Esophagus squamous epithelium (tissue), 5 donors: Measurements from ENCODE around the gene SEMA4D. TPM values are rescaled to one million over a fixed set of nuclear protein-coding genes. Genes with fewer than 3 reads are reported as not detected.

Source experiments
- DNase-seq: peaks from one replicate; lab custom pipeline; 2025; lab: John Stamatoyannopoulos, UW
- H3K27ac ChIP-seq, 4 donors: fragments of 200-600 bp; sonication (generic); one replicate each; pipeline ENCODE4 v1.5.1; 2016 to 2019; ENCODE audit warnings: mild to moderate bottlenecking in 1 of 4
- H3K27me3 ChIP-seq, 4 donors: fragments of 200-600 bp; sonication (generic); 1 replicate in 3 of 4; 2 replicates in 1 of 4; pipeline versions ENCODE4 v1.5.1 to v1.6.0; 2017 to 2021; ENCODE audit warnings: antibody characterized with exemption in 1 of 4
- H3K36me3 ChIP-seq, 3 donors: fragments of 200-600 bp; sonication (generic); one replicate each; pipeline ENCODE4 v1.5.1; 2016 to 2019
- H3K4me1 ChIP-seq, 3 donors: fragments of 200-600 bp; sonication (generic); one replicate each; pipeline ENCODE4 v1.5.1; 2017 to 2019
- H3K4me3 ChIP-seq, 4 donors: fragments of 200-600 bp; sonication (generic); 1 replicate in 3 of 4; 2 replicates in 1 of 4; pipeline ENCODE4 v1.5.1; 2016 to 2019; ENCODE audit warnings: mild to moderate bottlenecking in 2 of 4, moderate library complexity in 1 of 4
- H3K9me3 ChIP-seq, 3 donors: fragments of 200-600 bp; sonication (generic); one replicate each; pipeline ENCODE4 v1.5.1; 2016 to 2019
- POLR2A ChIP-seq, 4 donors: fragments of 450-650 bp; IDR thresholded peaks; one replicate each; pipeline ENCODE4 v1.6.1; 2017; ENCODE audit warnings: antibody characterized with exemption in 4 of 4, mild to moderate bottlenecking in 4 of 4, moderate library complexity in 3 of 4
- WGBS, 2 donors: methylation state at CpG; one replicate each; pipeline ENCODE4 v1.1.5; 2018; 5-methylcytosine and 5-hydroxymethylcytosine counted together
- intact Hi-C: fragments of 100-400 bp; cut with DNase I; formaldehyde crosslinking; loops from one replicate; pipeline ENCODE4 v1.15.0; 2022
- total RNA-seq, 4 donors: library from RNA; depleted of rRNA; stranded (reverse); fragments of >200 nt; gene quantifications; one replicate each; pipeline ENCODE4 v1.1.0, GENCODE V29; 2016
- TF ChIP-seq, protein P1 (sequence below), 6 experiments: fragments of 450-650 bp in 4 of 6; fragments of 200-600 bp in 2 of 6; sonication (generic) in 2 of 6; IDR thresholded peaks; one replicate each; pipeline ENCODE4 v1.5.1; 2016 to 2019; ENCODE audit warnings: antibody characterized with exemption in 6 of 6, mild to moderate bottlenecking in 4 of 6, moderate library complexity in 4 of 6
- donor health status: DM: yes; HTN: yes; CAD: no.

The SEMA4D gene
- total RNA-seq, 4 donors from 2014 or later = 12.8 to 52.0 (median 20.5) TPM

GRCh38 chr9:89441986-89442385 lies 55.9 kb downstream of the SEMA4D start:
- Histone ChIP-seq H3K36me3 (no peaks in the 10 kb centered on the region), H3K9me3 (no peaks in the 10 kb centered on the region), H3K4me3 (peak overlapping the region in 3 of 4 donors; percentile 8 to 39 (median 38)), H3K27ac (peak overlapping the region; percentile 86 to 92 (median 86)), H3K4me1 (peaks cover 39 to 84% (median 43%) of the 10 kb centered on the region in 3 donors), H3K27me3 (no peaks in the 10 kb centered on the region)
- DNase-seq = no peak
- intact Hi-C loops = no loop called here
- 67 to 83% methylated on average over 1 of the region's 8 CpGs for WGBS, 2 donors
- TF ChIP-seq, protein P1, sequence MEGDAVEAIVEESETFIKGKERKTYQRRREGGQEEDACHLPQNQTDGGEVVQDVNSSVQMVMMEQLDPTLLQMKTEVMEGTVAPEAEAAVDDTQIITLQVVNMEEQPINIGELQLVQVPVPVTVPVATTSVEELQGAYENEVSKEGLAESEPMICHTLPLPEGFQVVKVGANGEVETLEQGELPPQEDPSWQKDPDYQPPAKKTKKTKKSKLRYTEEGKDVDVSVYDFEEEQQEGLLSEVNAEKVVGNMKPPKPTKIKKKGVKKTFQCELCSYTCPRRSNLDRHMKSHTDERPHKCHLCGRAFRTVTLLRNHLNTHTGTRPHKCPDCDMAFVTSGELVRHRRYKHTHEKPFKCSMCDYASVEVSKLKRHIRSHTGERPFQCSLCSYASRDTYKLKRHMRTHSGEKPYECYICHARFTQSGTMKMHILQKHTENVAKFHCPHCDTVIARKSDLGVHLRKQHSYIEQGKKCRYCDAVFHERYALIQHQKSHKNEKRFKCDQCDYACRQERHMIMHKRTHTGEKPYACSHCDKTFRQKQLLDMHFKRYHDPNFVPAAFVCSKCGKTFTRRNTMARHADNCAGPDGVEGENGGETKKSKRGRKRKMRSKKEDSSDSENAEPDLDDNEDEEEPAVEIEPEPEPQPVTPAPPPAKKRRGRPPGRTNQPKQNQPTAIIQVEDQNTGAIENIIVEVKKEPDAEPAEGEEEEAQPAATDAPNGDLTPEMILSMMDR (IDR thresholded peaks at IDR 0.05) = no peak
- no peak for TF ChIP-seq POLR2A (IDR thresholded peaks at IDR 0.05)

DNA sequence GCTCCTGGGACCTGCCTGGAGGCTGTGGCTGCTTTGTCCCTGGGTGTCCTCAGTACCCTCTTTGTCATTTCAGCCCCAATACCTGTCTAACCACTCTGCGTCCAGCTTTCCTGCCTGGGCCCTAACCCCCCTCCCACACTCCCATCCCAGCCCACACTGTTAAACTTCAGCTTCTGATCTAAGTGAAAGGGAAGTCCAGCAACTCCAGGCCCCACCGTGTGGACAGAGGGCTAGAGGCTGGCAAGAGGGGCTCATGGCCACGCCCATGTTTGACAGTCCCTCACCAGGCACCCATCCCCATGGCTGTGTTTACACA lies 56.3 kb downstream of the SEMA4D start:
- Histone ChIP-seq H3K9me3 (no peaks in the 10 kb centered on the region), H3K27ac (peak overlapping the region; percentile 86 to 92 (median 86)), H3K4me3 (peak overlapping the region in 2 of 4 donors; percentile 38 to 39), H3K36me3 (no peaks in the 10 kb centered on the region), H3K27me3 (no peaks in the 10 kb centered on the region), H3K4me1 (peaks cover 43 to 87% (median 47%) of the 10 kb centered on the region in 3 donors)
- no peak for DNase-seq
- 57 to 76% methylated on average over 3 of the region's 3 CpGs for WGBS, 2 donors
- no peak for TF ChIP-seq POLR2A (IDR thresholded peaks at IDR 0.05)
- TF ChIP-seq, protein P1 (IDR thresholded peaks at IDR 0.05) = no peak
- intact Hi-C loops = no loop called here

- WGBS, 2 donors = 50 to 76% methylated on average over 6 to 10 of the region's 16 CpGs
- Histone ChIP-seq H3K27ac (peak overlapping the region; percentile 86 to 92 (median 86)), H3K9me3 (no peaks in the 10 kb centered on the region), H3K4me1 (peaks cover 48 to 92% (median 52%) of the 10 kb centered on the region in 3 donors), H3K27me3 (no peaks in the 10 kb centered on the region), H3K4me3 (peak overlapping the region in 2 of 4 donors; percentile 38 to 39), H3K36me3 (no peaks in the 10 kb centered on the region)
- intact Hi-C loops = no loop called here
- TF ChIP-seq POLR2A (IDR thresholded peaks at IDR 0.05) = no peak
- TF ChIP-seq, protein P1 (IDR thresholded peaks at IDR 0.05) = no peak
- no peak for DNase-seq
Measured at GRCh38 chr9:89440951-89441654, 56.8 kb downstream of the SEMA4D start.

DNA sequence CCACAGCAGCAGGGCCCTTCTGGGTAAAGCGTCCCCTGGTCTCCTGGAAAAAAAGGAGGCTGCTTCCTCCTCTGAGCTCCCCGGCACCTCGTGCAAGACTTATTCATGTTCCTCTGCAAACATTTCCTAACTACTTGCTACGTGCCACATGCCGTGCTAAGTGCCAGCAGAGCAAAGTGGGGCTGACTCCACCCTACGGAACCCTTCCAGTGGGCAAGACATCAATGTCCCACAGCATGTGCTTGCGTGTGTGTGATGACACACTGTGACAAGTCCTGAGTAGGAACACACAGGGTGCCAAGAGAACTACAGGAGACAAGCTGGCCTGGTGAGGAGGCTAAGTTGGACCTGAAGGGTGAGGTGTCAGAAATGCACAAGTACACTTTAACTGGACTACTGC lies 57.4 kb downstream of the SEMA4D start:
- H3K4me3 ChIP-seq = peak overlapping the region in 2 of 4 donors; percentile 30 to 33
- 35 to 62% methylated on average over 5 to 6 of the region's 7 CpGs for WGBS, 2 donors
- intact Hi-C loops = no loop called here
- DNase-seq = no peak
- H3K36me3 ChIP-seq = no peaks in the 10 kb centered on the region
- no peaks in the 10 kb centered on the region for H3K27me3 ChIP-seq
- H3K4me1 ChIP-seq = peaks cover 54 to 93% (median 56%) of the 10 kb centered on the region in 3 donors
- peak overlapping the region; percentile 86 to 92 (median 86) for H3K27ac ChIP-seq
- no peaks in the 10 kb centered on the region for H3K9me3 ChIP-seq
- TF ChIP-seq, protein P1 (IDR thresholded peaks at IDR 0.05) = no peak
- TF ChIP-seq POLR2A (IDR thresholded peaks at IDR 0.05) = peak in 2 of 4 donors; percentile 5 to 9

DNA sequence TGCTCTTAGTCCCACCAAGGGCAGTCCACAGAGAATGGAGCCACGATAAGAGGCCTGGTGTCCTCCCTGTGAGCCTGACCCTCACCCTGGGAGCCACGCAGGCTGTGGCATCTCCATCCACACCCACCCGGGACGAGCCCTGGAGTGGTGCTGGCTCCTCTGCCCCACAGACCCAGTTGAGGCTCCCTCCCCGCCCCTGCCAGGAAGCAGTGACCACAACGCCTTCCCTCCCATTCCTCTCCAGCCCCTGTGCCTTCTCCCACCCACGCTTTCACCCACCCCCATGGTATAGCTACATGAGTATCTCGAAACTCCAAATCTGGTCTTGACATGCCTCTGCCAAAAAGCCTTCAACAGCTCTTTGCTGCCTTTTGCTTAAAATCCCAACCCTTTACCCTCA lies 57.9 kb downstream of the SEMA4D start:
- Histone ChIP-seq H3K4me1 (peaks cover 59 to 93% (median 59%) of the 10 kb centered on the region in 3 donors), H3K27ac (peak overlapping the region; percentile 86 to 92 (median 86)), H3K4me3 (peak overlapping the region in 2 of 4 donors; percentile 30 to 33), H3K36me3 (no peaks in the 10 kb centered on the region), H3K27me3 (no peaks in the 10 kb centered on the region), H3K9me3 (no peaks in the 10 kb centered on the region)
- DNase-seq = no peak
- 68 to 70% methylated on average over 7 of the region's 8 CpGs for WGBS, 2 donors
- no peak for TF ChIP-seq POLR2A (IDR thresholded peaks at IDR 0.05)
- TF ChIP-seq, protein P1 (IDR thresholded peaks at IDR 0.05) = no peak
- intact Hi-C loops = no loop called here
